OCI-LY1 (cell line): ENCODE measurements around the gene GALNTL6.

ENCODE experiments used
- H2AFZ ChIP-seq: fragments of 200-600 bp; sonication (generic), shearing (Covaris generic); 2 replicates; pipeline ENCODE4 v1.6.0; 2014; ENCODE audit warnings: antibody characterized with exemption, mild to moderate bottlenecking, low read length
- H3F3A ChIP-seq: fragments of 200-600 bp; sonication (generic), shearing (Covaris generic); 2 replicates; pipeline ENCODE4 v1.6.0; 2014; ENCODE audit warnings: mild to moderate bottlenecking, antibody characterized with exemption, low read length, moderate library complexity; ENCODE audit not compliant: insufficient read depth
- H3K27ac ChIP-seq: fragments of 200-600 bp; sonication (generic); 2 replicates; pipeline ENCODE4 v1.5.1; 2014; ENCODE audit warnings: low read length, mixed run types, mild to moderate bottlenecking, low read depth; ENCODE audit not compliant: poor library complexity, severe bottlenecking
- H3K27me3 ChIP-seq: fragments of 200-600 bp; sonication (generic); 2 replicates; pipeline ENCODE4 v1.6.0; 2014; ENCODE audit warnings: antibody characterized with exemption, mild to moderate bottlenecking, low read length, moderate library complexity; ENCODE audit not compliant: insufficient read depth
- H3K36me3 ChIP-seq: fragments of 200-600 bp; sonication (generic); 2 replicates; pipeline ENCODE4 v1.6.1; 2014; ENCODE audit warnings: mild to moderate bottlenecking, antibody characterized with exemption, low read length, moderate library complexity, mixed read lengths; ENCODE audit not compliant: insufficient read depth
- H3K4me1 ChIP-seq: fragments of 200-600 bp; sonication (generic); 2 replicates; pipeline ENCODE4 v1.5.1; 2014; ENCODE audit warnings: mild to moderate bottlenecking, low read length, moderate library complexity; ENCODE audit not compliant: insufficient read depth, severe bottlenecking
- H3K4me2 ChIP-seq: fragments of 200-600 bp; sonication (generic), shearing (Covaris generic); 2 replicates; pipeline ENCODE4 v1.6.1; 2014; ENCODE audit warnings: low read length
- H3K4me3 ChIP-seq: fragments of 200-600 bp; sonication (generic); 2 replicates; pipeline ENCODE4 v1.5.1; 2014; ENCODE audit warnings: low read length, low read depth, mild to moderate bottlenecking, mixed read lengths; ENCODE audit not compliant: poor library complexity, severe bottlenecking
- H3K79me2 ChIP-seq: fragments of 200-600 bp; shearing (Covaris generic); 2 replicates; pipeline ENCODE4 v1.6.1; 2016; ENCODE audit warnings: mixed run types, low read length, mixed read lengths; ENCODE audit not compliant: insufficient read depth
- H3K9ac ChIP-seq: fragments of 200-600 bp; sonication (generic), shearing (Covaris generic); 2 replicates; pipeline ENCODE4 v1.6.1; 2014; ENCODE audit warnings: mild to moderate bottlenecking, low read length, mixed read lengths
- H3K9me2 ChIP-seq: fragments of 200-600 bp; sonication (generic), shearing (Covaris generic); 2 replicates; pipeline ENCODE4 v1.6.1; 2014; ENCODE audit warnings: low read depth, mild to moderate bottlenecking, low read length, mixed read lengths
- H3K9me3 ChIP-seq: fragments of 200-600 bp; shearing (Covaris generic); 2 replicates; pipeline ENCODE4 v1.6.1; 2014; ENCODE audit warnings: low read length, mixed read lengths
- H4K20me1 ChIP-seq: fragments of 200-600 bp; sonication (generic), shearing (Covaris generic); 2 replicates; pipeline ENCODE4 v1.6.0; 2016; ENCODE audit warnings: mild to moderate bottlenecking, low read length; ENCODE audit not compliant: insufficient read depth
- EZH2 ChIP-seq: fragments of 200-600 bp; sonication (generic), shearing (Covaris generic); IDR thresholded peaks from 2 replicates; pipeline ENCODE4 v1.8.0; 2017; ENCODE audit warnings: borderline replicate concordance, mixed run types, mild to moderate bottlenecking, antibody characterized with exemption, low read length, moderate library complexity, mixed read lengths
- TF ChIP-seq, protein P1 (sequence below): fragments of 200-600 bp; sonication (generic), shearing (Covaris generic); IDR thresholded peaks from 2 replicates; pipeline ENCODE4 v1.5.1; 2017; ENCODE audit warnings: mild to moderate bottlenecking, antibody characterized with exemption, low read length, moderate library complexity, mixed read lengths

The GALNTL6 gene

DNA sequence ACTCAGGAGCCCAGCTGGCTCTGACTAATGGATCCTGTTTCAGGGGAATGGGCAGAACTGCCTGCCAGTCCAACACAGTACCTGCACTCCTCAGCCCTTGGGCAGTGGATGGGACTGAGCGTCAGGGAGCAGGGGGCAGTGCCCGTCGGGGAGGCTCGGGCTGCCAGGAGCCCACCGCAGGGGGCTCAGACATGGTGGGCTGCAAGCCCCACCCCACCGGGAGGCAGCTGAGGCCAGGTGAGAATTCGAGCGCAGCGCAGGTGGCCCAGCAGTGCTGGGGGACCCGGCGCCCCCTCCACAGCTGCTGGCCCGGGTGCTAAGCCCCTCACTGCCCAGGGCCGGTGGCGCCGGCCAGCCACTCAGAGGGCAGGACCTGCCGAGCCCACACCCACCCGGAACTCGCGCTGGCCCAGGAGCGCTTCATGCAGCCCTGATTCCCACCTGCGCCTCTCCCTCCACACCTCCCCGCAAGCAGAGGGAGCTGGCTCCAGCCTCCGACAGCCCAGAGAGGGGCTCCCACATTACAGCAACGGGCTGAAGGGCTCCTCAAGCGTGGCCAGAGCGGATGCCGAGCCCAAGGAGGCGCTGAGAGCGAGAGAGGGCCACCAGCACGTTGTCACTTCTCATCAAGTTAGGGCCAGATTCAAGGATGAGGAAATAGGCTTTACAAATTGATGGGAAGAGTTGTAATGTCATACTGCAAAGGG is 668.8 kb downstream of the GALNTL6 start:
- no peak overlapping the region for H3K27ac ChIP-seq
- no peaks in the 10 kb centered on the region for H3F3A ChIP-seq
- no peak for TF ChIP-seq EZH2
- TF ChIP-seq, protein P1, sequence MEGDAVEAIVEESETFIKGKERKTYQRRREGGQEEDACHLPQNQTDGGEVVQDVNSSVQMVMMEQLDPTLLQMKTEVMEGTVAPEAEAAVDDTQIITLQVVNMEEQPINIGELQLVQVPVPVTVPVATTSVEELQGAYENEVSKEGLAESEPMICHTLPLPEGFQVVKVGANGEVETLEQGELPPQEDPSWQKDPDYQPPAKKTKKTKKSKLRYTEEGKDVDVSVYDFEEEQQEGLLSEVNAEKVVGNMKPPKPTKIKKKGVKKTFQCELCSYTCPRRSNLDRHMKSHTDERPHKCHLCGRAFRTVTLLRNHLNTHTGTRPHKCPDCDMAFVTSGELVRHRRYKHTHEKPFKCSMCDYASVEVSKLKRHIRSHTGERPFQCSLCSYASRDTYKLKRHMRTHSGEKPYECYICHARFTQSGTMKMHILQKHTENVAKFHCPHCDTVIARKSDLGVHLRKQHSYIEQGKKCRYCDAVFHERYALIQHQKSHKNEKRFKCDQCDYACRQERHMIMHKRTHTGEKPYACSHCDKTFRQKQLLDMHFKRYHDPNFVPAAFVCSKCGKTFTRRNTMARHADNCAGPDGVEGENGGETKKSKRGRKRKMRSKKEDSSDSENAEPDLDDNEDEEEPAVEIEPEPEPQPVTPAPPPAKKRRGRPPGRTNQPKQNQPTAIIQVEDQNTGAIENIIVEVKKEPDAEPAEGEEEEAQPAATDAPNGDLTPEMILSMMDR: no peak
- H3K27me3 ChIP-seq: no peaks in the 10 kb centered on the region
- no peaks in the 10 kb centered on the region for H3K9me3 ChIP-seq
- no peak overlapping the region for H3K4me3 ChIP-seq
- no peaks in the 10 kb centered on the region for H3K79me2 ChIP-seq
- no peak overlapping the region for H2AFZ ChIP-seq
- H3K9ac ChIP-seq: no peak overlapping the region
- no peaks in the 10 kb centered on the region for H3K4me1 ChIP-seq
- no peaks in the 10 kb centered on the region for H3K36me3 ChIP-seq
- H3K9me2 ChIP-seq: no peaks in the 10 kb centered on the region
- no peak overlapping the region for H3K4me2 ChIP-seq
- H4K20me1 ChIP-seq: no peaks in the 10 kb centered on the region

GRCh38 chr4:172485007-172485406 is 671.8 kb downstream of the GALNTL6 start:
- Histone ChIP-seq H4K20me1 (no peaks in the 10 kb centered on the region), H3K4me2 (no peak overlapping the region), H3K9ac (no peak overlapping the region), H3K27ac (no peak overlapping the region), H3K27me3 (no peaks in the 10 kb centered on the region), H3K4me1 (no peaks in the 10 kb centered on the region), H3K9me2 (no peaks in the 10 kb centered on the region), H3K9me3 (no peaks in the 10 kb centered on the region), H3K4me3 (no peak overlapping the region), H3K36me3 (no peaks in the 10 kb centered on the region), H3F3A (no peaks in the 10 kb centered on the region), H2AFZ (no peak overlapping the region), H3K79me2 (no peaks in the 10 kb centered on the region)
- TF ChIP-seq, protein P1: no peak
- TF ChIP-seq EZH2: no peak

DNA sequence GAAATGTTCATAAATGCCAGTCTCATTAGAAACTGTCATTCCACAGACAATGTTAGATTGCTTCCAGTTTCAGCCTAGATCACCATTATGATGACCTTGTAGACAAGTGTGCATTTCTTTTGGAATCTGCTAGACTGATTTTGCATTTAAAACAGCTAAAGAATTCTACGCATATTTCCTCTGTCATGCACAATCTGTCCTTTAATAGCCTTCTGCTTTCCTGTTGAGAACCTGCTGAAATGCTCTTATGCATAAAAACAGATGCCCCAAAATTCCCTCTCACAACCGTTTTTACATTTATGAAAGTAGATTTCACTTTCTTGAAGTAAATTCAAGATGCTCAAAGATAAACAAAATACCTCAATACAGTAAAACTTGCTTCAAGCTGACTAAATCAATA is 673.3 kb downstream of the GALNTL6 start:
- Histone ChIP-seq H3K4me1 (no peaks in the 10 kb centered on the region), H4K20me1 (no peaks in the 10 kb centered on the region), H3K4me3 (no peak overlapping the region), H2AFZ (no peak overlapping the region), H3K79me2 (no peaks in the 10 kb centered on the region), H3F3A (no peaks in the 10 kb centered on the region), H3K4me2 (no peak overlapping the region), H3K9me3 (no peaks in the 10 kb centered on the region), H3K9ac (no peak overlapping the region), H3K27ac (no peak overlapping the region), H3K9me2 (no peaks in the 10 kb centered on the region), H3K27me3 (no peaks in the 10 kb centered on the region), H3K36me3 (no peaks in the 10 kb centered on the region)
- no peak for TF ChIP-seq EZH2
- TF ChIP-seq, protein P1: no peak
